Activated effector memory CD4-positive, alpha-beta T cell treated with Interleukin-2 at 50 U/mL for 16 hours (primary cell): ENCODE results near the gene ARAP1.

ENCODE experiments used
- DNase-seq: peaks from one replicate; pipeline ENCODE4 v3.0.0-alpha.2; 2020

ARAP1 gene

DNA sequence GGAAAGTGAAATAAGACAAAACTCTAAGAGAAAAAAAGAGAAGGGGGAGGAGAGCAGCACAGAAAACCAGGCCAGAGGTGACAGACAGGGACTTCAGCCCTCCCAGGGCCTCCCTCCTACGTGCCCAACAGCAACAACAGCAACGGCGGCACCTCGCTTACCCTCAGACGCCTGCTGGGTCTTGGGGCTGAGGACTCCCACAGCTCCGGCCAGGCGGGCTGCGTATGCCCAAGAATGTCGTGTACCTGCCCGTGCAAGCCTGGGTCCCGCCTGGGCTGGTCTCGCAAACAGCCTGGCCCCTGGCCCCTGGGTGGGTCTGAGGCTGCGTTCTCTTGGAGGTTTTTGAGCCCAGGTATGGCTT is 30.5 kb downstream of the ARAP1 start:
- peak; percentile 29 for DNase-seq

DNA sequence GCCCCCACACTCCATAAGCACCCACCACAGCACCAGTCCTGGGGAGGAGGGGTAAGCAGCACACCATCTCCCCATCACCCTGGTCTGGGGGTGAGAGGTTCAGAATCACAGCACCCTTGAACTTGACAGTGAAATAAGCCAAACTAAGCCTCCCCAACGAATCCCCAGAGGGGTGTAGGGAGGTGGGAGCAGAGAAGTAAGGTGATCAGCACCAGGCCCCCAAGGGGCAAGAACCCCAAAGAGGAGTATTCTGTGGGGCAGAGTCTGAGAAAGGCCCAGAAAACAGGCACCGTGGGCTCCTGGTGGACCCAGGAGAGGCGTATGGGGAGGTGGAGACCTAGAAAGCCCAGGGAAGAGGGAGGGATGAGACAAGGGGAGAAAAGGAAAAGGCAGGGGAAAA is 30.9 kb downstream of the ARAP1 start:
- DNase-seq, result no peak

DNA sequence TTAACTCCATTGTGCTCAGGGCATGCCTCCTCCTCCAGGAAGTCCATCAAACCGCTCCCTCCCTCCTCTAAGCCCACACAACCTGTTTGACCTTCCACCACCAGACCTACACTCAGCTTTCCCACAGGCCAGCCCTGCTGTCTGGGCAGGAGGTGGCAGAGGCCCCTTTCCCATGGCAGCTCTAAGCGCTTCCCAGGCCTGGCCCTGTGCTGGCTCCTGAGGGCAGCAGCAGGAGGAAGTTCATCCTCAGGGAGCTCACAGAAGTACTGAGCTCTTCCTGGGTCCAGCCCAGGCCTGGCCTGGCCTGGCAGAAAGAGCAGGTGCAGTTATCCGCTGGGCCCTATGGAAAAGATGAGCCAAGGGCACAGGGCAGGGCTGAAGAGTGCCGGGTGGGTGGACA is 31.4 kb downstream of the ARAP1 start:
- DNase-seq, result no peak

DNA sequence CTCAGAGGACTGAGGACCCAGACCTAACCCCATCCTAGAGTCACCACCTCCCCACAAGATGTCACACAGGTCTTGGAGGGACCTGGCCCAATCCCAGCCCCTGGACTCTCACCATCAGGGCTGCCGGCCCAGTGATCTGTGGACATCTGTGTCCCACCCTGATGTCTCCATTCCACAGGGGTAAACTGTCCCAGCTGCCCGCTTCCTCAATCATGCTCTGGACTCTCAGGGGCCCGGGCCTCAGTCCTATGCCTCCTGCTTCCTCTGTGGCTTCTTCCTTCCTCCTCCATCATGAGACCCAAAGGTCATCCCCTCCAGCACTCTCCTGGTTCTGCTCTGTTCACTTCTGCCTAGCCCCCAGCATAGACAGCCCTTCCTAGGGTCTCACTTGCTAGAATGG is 32.2 kb downstream of the ARAP1 start:
- DNase-seq, result no peak

DNA sequence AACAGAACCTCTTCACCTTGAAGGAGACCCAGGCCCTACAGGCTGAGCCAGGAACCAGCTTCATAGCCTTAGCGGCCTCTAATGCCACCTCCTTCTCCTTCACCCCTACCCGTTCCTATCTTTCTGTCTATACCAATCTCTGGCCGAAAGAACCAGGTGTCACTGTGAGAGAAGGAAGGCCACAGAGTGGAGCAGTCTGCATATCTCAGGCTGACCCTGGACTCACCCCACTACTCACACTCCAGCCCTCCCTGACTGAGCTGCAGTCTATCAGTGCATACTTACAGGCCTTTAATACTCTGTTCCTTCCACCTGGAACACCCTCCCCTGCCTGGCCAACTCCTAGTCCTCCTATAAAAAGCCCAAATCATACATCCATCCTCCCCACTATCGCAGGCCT is 32.7 kb downstream of the ARAP1 start:
- no peak for DNase-seq

DNA sequence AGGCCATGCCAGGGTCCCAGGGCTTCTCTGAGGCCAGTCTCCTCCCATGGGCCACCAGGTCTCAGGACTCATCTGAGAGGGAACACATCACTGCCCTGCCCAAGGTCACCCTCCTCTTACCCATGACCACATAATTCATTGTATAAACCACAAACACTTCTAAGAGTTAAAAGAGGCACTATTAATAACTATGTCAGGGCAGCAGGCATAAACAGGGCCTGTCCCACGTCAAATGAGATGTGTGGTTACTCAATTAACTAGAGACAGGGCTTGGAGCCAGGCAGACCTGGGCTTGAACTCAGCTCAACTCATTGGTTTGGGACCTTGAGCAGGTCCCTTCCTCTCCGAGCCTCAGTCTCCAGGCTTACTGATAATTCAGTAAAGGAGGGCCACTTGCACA is 33.1 kb downstream of the ARAP1 start:
- no peak for DNase-seq

DNA sequence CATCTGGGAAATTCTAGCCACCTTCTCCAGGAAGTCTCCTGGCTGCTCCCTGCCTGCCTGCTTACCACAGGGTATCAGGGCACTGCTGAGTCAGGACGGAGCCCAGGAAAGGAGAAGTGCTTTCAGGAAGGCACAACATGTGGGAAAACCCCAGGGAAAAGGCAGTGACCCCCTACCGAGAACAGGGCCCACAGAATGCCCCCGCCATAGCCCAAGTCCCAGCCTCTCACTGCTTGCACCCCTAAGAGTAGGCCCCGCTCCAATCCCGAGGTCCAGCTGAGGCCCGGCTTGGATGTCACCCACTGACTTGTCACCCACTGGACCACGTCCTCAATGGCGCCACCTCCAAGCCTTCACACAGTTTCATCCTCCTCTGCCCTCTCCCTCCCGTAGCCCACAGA is 34.1 kb downstream of the ARAP1 start:
- no peak for DNase-seq

DNA sequence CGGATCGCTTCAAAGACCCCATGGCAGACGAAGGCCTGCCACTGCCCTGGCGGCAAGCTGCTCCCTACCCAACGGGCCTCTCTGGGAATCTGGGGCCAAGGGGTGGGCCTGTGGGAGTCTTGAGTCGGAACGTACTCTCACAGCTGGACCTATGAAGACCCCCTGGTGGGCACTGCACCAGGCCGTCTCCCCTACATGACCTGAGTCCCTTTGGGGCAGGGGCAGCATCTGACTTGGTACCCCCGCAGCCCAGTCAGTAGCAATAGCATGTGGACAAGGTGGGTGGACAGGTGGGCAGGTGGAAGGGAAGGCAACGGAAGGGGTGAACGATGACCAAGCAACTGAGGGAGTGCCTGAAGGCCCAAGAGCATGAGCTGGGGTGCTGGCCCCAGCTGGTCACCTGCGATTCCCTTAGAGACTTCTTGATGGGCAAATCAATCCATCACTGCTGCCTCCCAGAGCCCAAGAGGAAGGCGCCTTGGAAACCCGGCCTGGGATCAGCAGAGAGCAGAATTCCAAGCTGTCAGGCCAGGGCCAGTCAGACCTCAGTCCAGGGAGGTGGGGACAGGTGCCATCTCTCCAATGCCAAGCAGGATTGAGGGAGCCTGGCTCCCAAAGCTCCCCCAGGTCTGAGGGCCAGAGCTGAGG is 35.3 kb downstream of the ARAP1 start:
- DNase-seq, result no peak

DNA sequence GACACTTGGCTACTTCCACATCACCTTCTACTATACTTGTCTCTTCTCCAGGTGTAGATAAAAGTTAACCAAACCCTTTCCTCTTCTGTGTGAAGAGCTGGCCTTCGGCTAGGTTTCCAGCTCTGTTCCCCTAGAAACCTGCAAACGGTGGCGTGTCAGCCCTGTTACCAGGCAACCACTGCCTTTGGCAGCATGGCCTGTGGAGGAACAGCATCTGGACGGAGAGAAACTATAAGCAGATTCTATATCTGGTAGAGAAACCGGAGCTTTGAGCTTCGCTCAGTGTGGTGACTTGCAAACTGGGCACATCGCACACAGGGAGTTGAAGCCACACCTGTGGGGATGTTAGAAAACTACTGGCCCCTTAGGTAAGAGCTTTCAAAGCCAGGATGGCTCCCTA is 35.9 kb downstream of the ARAP1 start:
- no peak for DNase-seq

DNA sequence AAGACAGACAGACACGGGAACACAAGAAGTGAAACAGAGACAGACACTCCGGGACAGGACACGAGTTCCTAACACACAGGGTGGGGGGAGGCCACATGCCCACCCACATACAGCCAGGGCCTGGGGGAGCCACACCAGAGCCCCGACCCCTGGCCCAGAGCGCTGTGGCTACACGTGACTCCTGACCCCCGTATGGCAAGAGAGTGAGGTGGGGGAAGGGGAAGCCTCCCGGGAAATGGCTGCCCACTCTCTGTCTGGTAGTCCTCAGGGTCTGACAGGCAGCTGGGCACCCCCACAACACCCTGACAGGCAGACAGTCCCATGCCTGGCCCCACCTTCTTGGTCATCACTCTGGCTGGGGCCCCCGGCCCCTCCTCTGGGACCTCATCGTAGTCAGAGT is 39.4 kb downstream of the ARAP1 start:
- DNase-seq, result no peak

DNA sequence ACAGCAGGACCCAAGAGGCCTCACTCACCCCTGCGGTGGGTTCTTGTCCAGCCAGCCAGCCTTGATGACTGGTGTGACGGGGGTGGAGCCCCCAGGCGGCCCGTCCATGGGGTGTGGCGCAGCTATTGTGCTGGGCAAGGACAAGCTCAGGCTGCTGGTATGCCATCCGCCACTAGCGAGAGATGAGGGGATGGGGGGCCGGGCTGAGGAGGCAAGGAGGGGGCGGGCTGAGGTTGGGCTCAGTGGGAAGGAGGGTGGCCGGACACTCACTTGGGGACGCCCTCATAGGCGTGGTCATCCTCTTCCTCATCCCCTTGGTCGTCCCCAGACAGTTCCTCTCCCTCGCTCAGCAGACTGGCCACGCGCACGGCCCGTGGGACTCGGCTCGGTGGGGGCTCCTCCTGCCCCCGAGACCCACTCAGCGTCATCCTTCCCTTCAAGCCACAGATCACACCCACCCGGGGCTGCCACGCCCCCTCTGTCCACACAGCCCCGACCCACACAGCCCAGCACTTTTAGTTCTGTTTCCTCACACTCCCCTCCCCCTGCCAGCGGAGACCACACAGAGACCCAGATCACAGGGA is 39.9 kb downstream of the ARAP1 start:
- DNase-seq, result no peak

DNA sequence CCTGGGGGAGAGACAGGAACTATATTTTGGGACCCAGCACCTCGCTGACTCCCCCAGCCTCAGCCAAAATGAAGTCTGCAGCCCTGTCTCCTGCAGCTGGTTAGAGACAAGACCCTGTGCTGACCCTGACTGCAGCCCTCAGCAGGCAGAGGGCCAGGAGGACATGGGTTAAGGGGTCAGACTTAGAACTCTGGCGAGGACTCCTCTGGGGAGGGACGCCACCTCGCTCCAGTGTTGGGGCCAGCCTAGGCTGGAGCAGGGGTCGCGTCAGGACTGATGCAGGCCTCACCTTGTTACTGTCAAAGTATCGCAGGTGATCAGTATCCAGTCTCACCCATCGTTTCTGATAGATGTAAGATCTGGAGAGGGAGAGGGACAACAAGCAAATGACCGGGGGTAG is 41.1 kb downstream of the ARAP1 start:
- DNase-seq, result no peak

DNA sequence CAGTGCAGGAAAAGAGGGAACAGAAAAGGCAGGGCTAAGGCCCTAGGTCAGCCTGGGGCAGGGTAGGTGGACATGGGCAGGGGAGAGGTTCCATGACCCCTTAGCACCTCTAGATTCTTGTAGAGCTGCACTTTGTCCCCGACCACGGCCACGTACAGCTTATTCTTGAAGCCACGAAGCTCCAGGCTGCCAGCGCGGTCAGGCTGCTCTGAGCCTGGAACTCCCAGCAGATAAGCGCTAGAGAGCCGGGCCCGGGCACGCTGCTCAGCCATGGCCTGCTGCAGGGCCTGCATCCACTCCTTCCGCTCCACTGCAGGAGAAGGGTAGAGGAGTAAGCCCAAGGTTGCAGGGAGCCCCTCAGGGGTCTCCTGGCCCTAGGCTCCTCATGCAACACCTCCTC is 41.9 kb downstream of the ARAP1 start:
- no peak for DNase-seq

DNA sequence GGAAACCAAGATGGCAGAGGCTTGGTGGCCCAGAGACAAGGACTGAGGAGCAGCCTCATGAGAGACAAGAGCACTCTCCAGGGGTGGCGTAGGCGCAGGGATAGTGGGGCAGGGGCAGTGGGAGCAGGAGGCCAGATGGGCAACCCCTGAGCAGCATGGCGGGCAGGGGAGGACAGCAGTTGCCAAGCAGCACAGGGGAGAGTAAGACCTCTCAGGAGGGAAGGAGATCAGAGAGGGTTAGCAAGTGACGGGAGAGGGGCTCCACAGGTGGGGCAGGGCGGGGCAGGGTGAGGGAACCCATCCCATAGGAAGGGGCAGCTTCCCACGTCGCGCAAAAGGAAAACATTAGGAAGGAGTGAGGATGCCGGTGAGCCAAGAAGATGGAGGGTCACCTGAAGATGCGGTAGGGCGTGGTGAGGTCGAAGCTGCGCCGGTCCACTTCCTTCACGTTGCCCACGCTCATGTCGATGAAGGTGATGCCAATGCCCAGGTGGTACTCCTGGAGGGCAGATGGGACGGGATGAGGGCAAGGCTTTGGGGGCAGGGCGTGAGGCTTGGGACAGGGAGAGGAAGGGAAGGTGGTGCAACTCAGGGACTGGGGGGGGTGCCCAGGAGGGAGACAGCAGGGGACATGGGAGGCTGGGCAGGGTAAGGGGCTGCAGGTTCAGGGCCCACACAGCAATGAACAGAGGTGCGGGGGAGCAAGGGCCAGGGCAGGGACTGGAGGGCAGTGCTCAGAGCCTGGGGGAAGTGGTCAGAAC is 42.5 kb downstream of the ARAP1 start:
- no peak for DNase-seq

DNA sequence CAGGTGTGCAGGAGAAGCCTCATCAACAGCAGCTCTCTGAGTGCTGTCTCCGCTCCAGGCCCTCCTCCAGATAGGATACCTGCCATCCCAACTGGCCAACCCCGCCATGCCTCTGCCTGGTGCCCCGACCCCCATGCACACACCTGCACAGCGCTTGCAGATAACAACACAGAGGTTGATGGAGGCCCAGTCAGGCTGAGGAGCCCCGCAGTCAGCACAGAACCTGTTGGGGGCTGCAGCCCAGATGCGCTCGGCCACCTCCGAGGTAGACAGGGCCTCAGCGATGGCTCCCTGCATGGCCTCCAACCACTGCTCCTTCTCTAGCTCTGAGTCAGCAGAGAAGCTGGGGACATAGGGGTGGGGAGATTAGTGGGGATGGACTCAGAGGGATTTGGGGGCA is 45.2 kb downstream of the ARAP1 start:
- no peak for DNase-seq

DNA sequence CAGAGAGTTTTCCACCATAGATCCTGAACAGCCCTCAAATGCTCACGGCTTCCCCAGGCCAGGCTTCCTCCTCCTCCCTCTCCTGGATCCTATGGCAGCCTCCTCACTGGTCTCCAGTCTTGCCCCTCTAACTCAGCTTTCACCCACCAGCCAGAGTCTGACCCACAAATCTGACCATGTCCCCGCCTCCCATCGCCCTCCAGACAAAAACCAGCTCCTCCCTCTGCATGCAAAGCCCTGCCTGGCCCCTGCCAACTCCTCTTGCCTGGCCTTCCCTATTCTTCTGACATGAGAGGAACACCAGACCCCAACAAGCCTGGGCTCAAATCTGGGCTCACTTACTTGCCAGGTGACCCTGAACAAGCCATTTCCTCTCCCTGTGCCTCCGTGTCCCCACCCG is 45.6 kb downstream of the ARAP1 start:
- DNase-seq, result no peak

DNA sequence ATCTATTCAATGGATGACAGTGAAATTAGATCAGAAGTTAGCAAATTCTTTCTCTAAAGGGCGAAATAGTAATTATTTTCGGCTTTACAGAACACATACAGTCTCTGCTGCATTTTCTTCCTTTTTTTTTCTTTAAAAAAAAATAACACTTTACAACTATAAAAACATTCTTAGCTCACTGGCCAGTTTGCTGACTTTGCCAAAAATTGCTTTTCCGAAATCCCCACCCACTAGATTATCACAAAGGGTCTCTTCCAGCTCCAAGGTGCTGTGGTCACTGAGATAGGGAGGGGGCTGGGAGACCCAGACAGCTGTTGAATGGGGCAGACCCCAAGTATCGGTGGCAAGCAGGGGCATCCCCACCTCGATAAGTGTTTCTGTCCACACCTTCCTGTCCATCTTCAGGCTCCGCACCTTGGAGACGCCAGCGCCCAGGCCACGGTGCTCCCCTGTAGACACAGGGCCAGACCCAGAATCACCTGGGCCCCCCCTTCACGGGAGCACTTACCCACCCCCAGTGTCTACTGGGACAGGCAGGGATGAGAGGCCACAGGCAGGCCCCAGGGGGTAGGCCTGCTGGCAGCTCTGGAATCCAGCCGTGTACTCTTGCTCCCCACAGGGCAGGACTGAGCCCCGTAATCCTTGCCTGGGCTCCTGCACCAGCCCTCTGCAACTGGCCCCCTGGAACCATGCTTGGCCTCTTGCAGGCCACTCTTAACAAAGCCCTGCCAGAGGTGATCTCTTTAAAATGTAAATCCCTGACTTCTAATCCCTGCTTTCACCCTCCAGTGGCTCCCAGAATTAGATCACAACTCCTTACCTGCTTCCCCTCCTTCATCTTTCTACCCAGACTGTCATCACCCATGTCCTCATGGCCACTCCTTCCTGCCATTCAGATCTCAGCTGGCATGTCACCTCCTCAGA is 46.5 kb downstream of the ARAP1 start:
- DNase-seq, result no peak

DNA sequence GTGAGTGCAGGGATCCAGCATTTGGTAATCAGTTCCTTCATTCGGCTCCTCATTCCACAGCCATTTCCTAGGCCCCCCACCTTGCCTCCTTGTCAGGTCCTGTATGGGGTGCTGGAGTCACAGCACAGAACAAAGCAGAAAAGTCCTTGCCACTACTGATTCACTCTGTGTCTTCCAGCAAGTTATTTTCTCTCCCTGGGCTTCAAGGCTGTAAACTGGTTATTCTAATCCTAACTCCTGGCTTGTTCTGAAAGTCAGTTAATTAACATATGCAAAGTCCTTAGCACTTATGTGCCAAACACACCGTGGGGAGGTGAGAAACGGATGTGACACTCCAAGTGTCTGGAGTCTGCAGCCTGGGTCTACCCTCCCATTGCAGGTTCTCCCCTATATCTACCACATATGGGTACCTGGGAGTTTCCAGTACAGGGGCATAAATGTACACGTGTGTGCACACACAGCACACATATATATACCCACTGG is 47.4 kb downstream of the ARAP1 start:
- no peak for DNase-seq

DNA sequence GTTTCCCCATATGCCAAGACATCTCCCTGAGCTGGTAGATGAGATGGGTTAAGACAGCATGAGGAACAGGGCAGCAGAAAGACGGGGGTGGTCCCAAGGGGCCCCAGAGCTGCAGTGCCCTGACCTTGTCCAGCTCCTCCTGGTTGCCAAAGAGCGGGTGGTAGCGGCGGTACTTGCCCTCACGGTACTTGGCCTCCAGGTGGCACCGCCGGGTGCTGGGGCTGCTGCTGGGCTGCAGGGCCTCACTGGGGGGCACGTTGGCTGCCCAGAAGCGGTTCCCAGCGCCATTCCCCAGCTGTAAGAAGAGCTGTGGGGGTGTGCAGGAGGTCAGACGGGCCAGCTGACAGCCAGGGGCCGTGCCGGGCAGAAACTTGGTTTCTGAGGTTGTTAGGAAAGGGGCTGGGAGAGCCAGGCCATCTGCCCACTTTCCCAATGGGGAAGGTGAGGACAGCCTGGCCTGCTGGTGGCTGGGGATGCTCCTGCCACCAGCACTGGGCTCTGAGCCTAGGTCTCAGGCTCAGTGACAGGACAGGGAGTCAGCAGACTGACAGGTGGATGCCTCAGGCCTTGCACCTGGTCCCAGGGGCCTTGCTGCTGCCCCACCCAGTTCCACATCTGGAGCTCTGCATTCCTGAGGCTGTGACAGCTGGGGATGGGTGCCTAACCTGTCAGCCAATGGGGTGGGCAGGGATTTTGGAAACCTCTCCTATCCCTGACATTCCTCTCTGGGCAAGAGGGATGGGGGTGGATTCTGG is 48.0 kb downstream of the ARAP1 start:
- no peak for DNase-seq

DNA sequence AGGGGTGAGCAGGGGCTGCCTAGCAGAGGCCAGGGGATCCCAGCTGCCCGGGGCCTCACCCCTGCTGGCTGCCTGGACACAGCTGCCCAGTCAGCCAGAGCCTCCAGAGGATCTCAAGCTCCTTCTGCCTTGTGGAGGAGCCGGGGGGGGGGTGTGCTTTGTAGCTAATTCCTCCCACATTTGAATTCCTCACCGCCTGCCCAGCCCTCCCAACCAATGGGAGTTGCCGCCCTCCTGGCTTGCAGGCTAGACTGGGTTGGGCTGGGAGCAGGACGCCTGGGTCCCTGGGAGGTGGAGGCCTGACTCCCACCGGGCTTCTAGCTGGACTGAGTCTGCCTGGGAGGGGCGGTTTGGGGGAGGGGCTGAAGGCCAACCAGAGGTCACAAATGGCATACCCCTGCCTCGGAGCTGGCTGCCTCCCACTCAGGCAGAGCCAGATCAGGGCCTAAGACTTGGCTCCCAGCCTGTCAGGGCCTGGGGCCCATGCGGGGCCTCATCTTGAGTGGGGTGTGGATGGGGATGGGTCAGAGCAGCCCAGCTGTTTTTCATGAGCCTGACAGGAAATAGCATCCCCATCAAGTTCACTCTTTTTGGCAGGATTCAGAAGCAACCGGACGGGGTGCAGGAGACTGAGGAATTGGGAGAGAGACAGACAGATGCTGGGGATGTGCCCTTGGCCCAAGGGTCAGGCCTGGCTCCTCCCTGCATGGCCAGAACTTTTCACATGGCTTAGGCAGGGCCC is 48.8 kb downstream of the ARAP1 start:
- DNase-seq, result no peak

DNA sequence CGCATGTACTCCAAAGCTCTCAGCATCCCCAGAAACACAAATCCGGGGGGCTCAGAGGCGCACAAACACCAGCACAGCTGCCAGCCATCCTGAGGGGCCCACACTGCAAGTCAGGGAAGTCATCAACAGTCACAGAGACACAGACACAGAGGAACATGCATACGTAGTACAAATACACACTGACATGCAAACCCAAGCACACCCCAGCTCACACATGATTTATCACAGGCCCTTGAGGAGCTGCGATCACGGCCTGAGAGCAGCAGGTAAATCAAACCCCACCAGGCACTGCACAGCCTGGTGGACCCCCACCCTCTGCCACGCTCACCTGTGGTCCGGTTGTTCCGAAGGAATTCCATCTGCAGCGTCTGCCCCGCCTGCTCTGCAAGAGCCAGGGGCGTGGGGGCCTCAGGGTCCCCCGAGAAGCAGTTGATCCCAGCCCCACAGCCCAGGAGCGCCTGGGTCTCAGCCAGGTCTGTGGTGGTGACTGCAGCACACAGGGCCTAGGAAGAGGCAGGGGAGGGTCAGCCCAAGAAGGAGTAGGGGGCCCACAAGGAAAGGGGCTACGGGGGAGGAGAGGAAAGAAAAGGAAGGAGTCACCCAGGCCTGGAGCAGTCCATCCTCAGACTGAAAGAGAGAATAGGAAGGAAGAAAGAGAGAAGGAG is 49.5 kb downstream of the ARAP1 start:
- DNase-seq, result no peak
